ENCODE measurements around the gene ASTN2.

The ASTN2 gene

GRCh38 chr9:116389541-116390302, 1025.1 kb downstream of the ASTN2 start:
- no peak overlapping the region for H3K27ac ChIP-seq
- H3K4me3 ChIP-seq = no peak overlapping the region
- DNase-seq (ENCODE audit: low spot score) = no peak
- no peak for TF ChIP-seq CTCF (IDR thresholded peaks at IDR 0.05)

GRCh38 chr9:116387934-116388698, 1026.7 kb downstream of the ASTN2 start:
- no peak for DNase-seq (ENCODE audit: low spot score)
- Histone ChIP-seq H3K27ac (no peak overlapping the region), H3K4me3 (no peak overlapping the region)
- TF ChIP-seq CTCF (IDR thresholded peaks at IDR 0.05) = no peak

GRCh38 chr9:116383936-116384335, 1030.9 kb downstream of the ASTN2 start:
- Histone ChIP-seq H3K4me3 (no peak overlapping the region), H3K27ac (no peak overlapping the region)
- no peak for TF ChIP-seq CTCF (IDR thresholded peaks at IDR 0.05)
- DNase-seq (ENCODE audit: low spot score) = no peak

- no peak overlapping the region for H3K27ac ChIP-seq
- no peak overlapping the region for H3K4me3 ChIP-seq
- no peak for TF ChIP-seq CTCF (IDR thresholded peaks at IDR 0.05)
- no peak for DNase-seq (ENCODE audit: low spot score)
Observed at GRCh38 chr9:116383133-116383532, 1031.7 kb downstream of the ASTN2 start.

GRCh38 chr9:116382053-116382452, 1032.8 kb downstream of the ASTN2 start:
- Histone ChIP-seq H3K27ac (no peak overlapping the region), H3K4me3 (no peak overlapping the region)
- no peak for DNase-seq (ENCODE audit: low spot score)
- no peak for TF ChIP-seq CTCF (IDR thresholded peaks at IDR 0.05)

GRCh38 chr9:116381350-116381749, 1033.5 kb downstream of the ASTN2 start:
- Histone ChIP-seq H3K27ac (no peak overlapping the region), H3K4me3 (no peak overlapping the region)
- TF ChIP-seq CTCF (IDR thresholded peaks at IDR 0.05) = no peak
- DNase-seq (ENCODE audit: low spot score) = no peak
